Stimulated activated effector memory CD8-positive, alpha-beta T cell treated with anti-CD3 and anti-CD28 coated beads, Interleukin-12 subunit alpha, Interleukin-12 subunit beta, amount 100 ng/mL, for 72 hours (primary cell): ENCODE measurements around the gene SMYD3.
A peak's percentile ranks its signal among the peaks of the same experiment; 100 is the strongest.

Source experiments
- ATAC-seq: fragments of 150-1000 bp; cut with Tn5 transposase; 2 replicates; pipeline ENCODE4 v1.10.0; 2021
- DNase-seq, 2 donors: peaks; one replicate each; pipeline ENCODE4 v3.0.0; 2021 to 2022; ENCODE audit warnings: low spot score in 2 of 2
- H3K27ac Mint-ChIP-seq: one replicate; pipeline ENCODE4 v1.8.0; 2022; ENCODE audit warnings: mild to moderate bottlenecking, mixed read lengths
- H3K36me3 Mint-ChIP-seq: one replicate; pipeline ENCODE4 v1.8.0; 2022; ENCODE audit warnings: mild to moderate bottlenecking, mixed read lengths
- H3K4me1 Mint-ChIP-seq: one replicate; pipeline ENCODE4 v1.8.0; 2022; ENCODE audit warnings: mixed read lengths
- H3K4me3 Mint-ChIP-seq: one replicate; pipeline ENCODE4 v1.8.0; 2022; ENCODE audit warnings: mild to moderate bottlenecking, mixed read lengths
- H3K9me3 Mint-ChIP-seq: one replicate; pipeline ENCODE4 v1.8.0; 2022; ENCODE audit warnings: mixed read lengths

SMYD3 gene

GRCh38 chr1:245862812-245863540 is 644.1 kb downstream of the SMYD3 start:
- DNase-seq (no peak), ATAC-seq (no peak)
- Mint-ChIP-seq H3K27ac (no peak overlapping the region), H3K9me3 (no peaks in the 10 kb centered on the region), H3K4me3 (no peak overlapping the region), H3K4me1 (no peaks in the 10 kb centered on the region), H3K36me3 (peaks cover 7% of the 10 kb centered on the region)

GRCh38 chr1:245860657-245861544 is 646.2 kb downstream of the SMYD3 start:
- peaks cover 7% of the 10 kb centered on the region for H3K36me3 Mint-ChIP-seq
- H3K9me3 Mint-ChIP-seq, result no peaks in the 10 kb centered on the region
- no peak for DNase-seq

DNA sequence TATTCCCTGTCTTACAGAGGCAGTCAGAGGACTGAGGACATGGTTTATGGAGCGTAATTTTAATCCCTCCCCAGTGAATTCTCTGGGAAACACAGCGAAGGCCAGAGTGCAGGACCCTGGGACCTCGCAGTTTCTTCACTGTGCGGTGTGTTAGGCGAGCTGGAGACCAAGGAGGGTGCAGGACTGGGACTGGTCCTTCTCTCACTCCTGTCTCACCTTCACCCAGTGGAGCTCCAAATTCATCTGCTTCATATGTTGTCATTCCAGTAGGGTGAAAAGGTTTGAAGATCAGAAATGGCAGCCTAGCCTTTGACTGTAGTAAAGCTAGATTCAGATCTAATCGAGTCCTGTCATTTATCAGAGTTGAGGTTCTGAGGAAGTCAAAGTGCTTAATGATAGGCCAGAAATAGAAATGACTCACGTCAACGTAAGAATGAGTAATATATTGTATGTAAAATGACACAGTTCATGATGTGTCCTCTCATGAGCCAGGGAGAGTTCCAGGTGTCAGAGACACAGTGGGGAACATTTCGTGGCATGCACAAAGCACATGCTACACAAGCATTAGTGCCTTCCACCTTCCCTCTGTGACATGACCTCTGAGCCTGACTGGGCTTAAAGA is 647.5 kb downstream of the SMYD3 start:
- Mint-ChIP-seq H3K4me1 (no peaks in the 10 kb centered on the region), H3K36me3 (peaks cover 7% of the 10 kb centered on the region), H3K9me3 (peaks cover 2% of the 10 kb centered on the region), H3K4me3 (no peak overlapping the region), H3K27ac (no peak overlapping the region)
- ATAC-seq (peak; percentile 78), DNase-seq (no peak)

More at GRCh38 chr1:245860657-245861544, 646.2 kb downstream of the SMYD3 start:
- no peaks in the 10 kb centered on the region for H3K4me1 Mint-ChIP-seq
- ATAC-seq, result no peak
- no peak overlapping the region for H3K4me3 Mint-ChIP-seq
- H3K27ac Mint-ChIP-seq, result no peak overlapping the region

DNA sequence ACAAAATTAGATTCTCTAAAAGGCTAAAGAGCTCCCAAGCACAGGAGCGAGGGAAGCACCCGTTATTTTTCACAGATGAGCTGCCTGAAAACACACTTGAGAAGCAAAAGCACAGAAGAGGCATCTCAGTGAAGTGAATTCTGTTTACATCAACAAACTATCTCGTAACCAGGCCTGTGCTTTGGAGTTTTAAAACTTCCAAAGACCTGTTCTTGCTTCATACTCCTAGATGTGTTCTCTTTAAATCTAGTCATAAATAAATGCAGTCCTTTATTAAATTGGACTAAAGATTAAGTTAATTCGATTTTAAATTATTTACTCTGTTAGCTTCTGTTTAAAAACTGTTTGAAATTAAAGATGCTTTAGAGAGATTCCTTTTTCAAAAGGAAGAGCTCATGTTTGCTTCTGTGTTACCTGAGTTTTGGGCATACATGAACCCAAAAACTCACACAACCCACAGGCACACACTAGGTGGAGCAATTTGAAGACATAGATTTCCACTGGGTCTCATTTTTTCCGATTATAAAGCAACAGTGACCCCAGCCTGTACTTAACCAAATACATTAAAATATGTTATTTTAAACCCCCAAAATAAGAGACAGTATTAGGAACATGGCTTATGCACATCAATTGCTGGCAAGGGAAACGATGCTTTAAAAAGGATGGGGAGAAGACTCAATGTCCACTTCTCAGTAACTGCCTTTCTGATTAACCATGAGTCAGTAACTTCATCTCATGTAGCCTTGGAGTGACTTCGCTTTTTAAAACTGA is 648.2 kb downstream of the SMYD3 start:
- no peak for ATAC-seq
- Mint-ChIP-seq H3K36me3 (peaks cover 7% of the 10 kb centered on the region), H3K27ac (no peak overlapping the region)

GRCh38 chr1:245858022-245858721 is 648.9 kb downstream of the SMYD3 start:
- no peak for DNase-seq
- no peak for ATAC-seq
- Mint-ChIP-seq H3K4me3 (no peak overlapping the region), H3K27ac (no peak overlapping the region), H3K4me1 (no peaks in the 10 kb centered on the region), H3K36me3 (peaks cover 6% of the 10 kb centered on the region), H3K9me3 (peaks cover 4% of the 10 kb centered on the region)

More for the DNA sequence above, 648.2 kb downstream of the SMYD3 start:
- H3K9me3 Mint-ChIP-seq, result peaks cover 4% of the 10 kb centered on the region
- no peaks in the 10 kb centered on the region for H3K4me1 Mint-ChIP-seq
- DNase-seq, result no peak
- no peak overlapping the region for H3K4me3 Mint-ChIP-seq

- Mint-ChIP-seq H3K36me3 (no peaks in the 10 kb centered on the region), H3K27ac (no peak overlapping the region), H3K4me1 (no peaks in the 10 kb centered on the region), H3K9me3 (peaks cover 4% of the 10 kb centered on the region), H3K4me3 (no peak overlapping the region)
- ATAC-seq, result no peak
- DNase-seq, result no peak
Observed at GRCh38 chr1:245856944-245857531, 650.0 kb downstream of the SMYD3 start.

- no peak for ATAC-seq
- Mint-ChIP-seq H3K27ac (no peak overlapping the region), H3K4me3 (no peak overlapping the region), H3K9me3 (peaks cover 4% of the 10 kb centered on the region), H3K36me3 (no peaks in the 10 kb centered on the region), H3K4me1 (no peaks in the 10 kb centered on the region)
- DNase-seq, result no peak
Observed at GRCh38 chr1:245855846-245856730, 651.0 kb downstream of the SMYD3 start.

DNA sequence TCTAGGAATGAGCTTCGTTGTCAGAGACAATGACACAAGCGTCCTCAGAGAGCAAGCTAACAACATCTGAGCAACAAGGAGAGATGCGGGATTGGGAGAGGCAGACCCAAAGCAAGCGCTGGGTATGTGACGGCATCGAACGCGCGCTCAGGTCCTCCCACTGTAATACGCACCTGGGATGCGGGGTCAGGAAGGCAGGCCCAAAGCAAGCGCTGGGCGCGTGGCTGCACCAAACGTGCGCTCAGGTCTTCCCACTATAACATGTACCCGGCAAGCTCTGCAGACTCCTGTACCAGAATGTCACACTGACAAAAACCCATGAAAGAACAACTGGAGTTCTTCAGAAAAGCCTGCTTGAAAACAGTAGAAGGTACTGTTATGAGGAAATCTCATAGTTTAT is 653.8 kb downstream of the SMYD3 start:
- Mint-ChIP-seq H3K36me3 (no peaks in the 10 kb centered on the region), H3K4me3 (no peak overlapping the region), H3K4me1 (peaks cover 4% of the 10 kb centered on the region), H3K9me3 (peaks cover 4% of the 10 kb centered on the region), H3K27ac (no peak overlapping the region)
- DNase-seq, result no peak
- ATAC-seq, result no peak

DNA sequence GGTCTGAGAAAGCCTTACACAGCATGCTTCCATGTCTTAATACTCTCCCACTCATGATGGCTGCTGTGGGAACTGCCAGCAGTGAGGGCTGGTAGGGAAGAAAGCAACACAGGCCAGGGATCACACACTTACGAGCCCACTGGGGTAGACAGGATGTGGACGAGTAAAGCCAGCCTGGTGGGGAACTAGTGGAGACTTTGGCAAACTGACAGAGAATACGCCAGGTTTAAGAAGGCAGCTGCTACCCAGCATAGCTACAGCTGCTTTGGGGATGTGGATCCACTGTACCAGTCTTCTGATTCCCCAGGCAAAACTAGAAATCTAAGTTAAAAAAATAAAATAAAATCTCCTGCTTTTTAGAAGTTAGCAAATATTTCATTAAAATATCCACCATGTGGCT is 664.0 kb downstream of the SMYD3 start:
- Mint-ChIP-seq H3K4me1 (no peaks in the 10 kb centered on the region), H3K9me3 (no peaks in the 10 kb centered on the region), H3K4me3 (no peak overlapping the region), H3K27ac (no peak overlapping the region), H3K36me3 (no peaks in the 10 kb centered on the region)
- no peak for DNase-seq
- no peak for ATAC-seq

GRCh38 chr1:245842106-245842505 is 665.0 kb downstream of the SMYD3 start:
- no peaks in the 10 kb centered on the region for H3K9me3 Mint-ChIP-seq
- H3K36me3 Mint-ChIP-seq, result no peaks in the 10 kb centered on the region
- H3K4me1 Mint-ChIP-seq, result no peaks in the 10 kb centered on the region
- no peak overlapping the region for H3K4me3 Mint-ChIP-seq
- H3K27ac Mint-ChIP-seq, result no peak overlapping the region
- ATAC-seq (no peak), DNase-seq (no peak)

- no peaks in the 10 kb centered on the region for H3K9me3 Mint-ChIP-seq
- H3K36me3 Mint-ChIP-seq, result no peaks in the 10 kb centered on the region
- H3K27ac Mint-ChIP-seq, result no peak overlapping the region
- ATAC-seq (no peak), DNase-seq (no peak)
- no peak overlapping the region for H3K4me3 Mint-ChIP-seq
- H3K4me1 Mint-ChIP-seq, result no peaks in the 10 kb centered on the region
Observed at GRCh38 chr1:245840971-245841370, 666.1 kb downstream of the SMYD3 start.

DNA sequence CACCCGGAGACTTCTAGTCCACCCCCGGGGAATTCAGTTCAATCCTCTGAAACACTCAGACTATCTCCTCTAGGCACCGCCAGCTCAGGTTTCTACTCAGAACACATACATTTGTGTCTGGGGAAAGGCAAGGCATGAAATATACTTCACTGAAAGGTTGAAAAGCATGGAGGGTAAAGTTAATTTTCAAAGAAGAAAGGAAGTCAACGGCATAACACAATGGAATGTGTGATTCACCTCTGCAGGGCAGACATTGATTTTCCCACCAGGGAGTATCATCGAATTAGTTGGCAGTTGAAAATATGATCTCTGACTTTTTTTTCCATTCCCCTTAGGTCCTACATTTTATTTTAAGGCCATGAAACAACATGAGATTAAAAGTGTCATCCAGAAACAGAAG is 669.4 kb downstream of the SMYD3 start:
- H3K9me3 Mint-ChIP-seq, result no peaks in the 10 kb centered on the region
- H3K36me3 Mint-ChIP-seq, result no peaks in the 10 kb centered on the region
- H3K27ac Mint-ChIP-seq, result no peak overlapping the region
- no peak for ATAC-seq
- no peak overlapping the region for H3K4me3 Mint-ChIP-seq
- H3K4me1 Mint-ChIP-seq, result no peaks in the 10 kb centered on the region
- DNase-seq, result peak in 1 of 2 donors; percentile 28

DNA sequence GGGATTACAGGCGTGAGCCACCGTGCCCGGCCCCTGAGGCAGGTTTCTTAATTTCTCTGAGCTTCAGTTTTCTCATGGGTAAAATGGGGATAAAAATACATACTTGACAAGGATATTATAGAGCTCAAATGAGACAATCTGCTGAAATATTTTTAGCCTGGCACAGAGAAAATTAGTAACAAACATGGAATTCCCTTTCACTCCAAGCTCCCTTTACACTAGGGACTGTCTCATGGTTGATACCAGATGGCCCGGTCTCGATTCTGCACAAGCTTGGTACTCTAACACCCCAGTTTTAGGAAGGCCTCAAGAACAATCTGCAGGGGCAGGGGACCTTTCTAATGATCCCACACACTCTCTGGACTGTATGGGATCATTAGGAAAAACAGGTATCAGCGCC is 671.7 kb downstream of the SMYD3 start:
- Mint-ChIP-seq H3K27ac (no peak overlapping the region), H3K4me3 (no peak overlapping the region), H3K36me3 (no peaks in the 10 kb centered on the region), H3K9me3 (no peaks in the 10 kb centered on the region), H3K4me1 (no peaks in the 10 kb centered on the region)
- DNase-seq (no peak), ATAC-seq (no peak)
